ENCODE data around the gene CNTNAP4. TPM values are rescaled to one million over a fixed set of nuclear protein-coding genes. Genes with fewer than 3 reads are reported as not detected.
A peak's percentile ranks its signal among the peaks of the same experiment; 100 is the strongest.

The CNTNAP4 gene
- total and polyA plus RNA-seq, 10 of the 15 experiments (the other 5 are each of a cell fraction or from before 2014, with no cell fraction given): 0.45 to 1.9 (median 0.90) TPM

DNA sequence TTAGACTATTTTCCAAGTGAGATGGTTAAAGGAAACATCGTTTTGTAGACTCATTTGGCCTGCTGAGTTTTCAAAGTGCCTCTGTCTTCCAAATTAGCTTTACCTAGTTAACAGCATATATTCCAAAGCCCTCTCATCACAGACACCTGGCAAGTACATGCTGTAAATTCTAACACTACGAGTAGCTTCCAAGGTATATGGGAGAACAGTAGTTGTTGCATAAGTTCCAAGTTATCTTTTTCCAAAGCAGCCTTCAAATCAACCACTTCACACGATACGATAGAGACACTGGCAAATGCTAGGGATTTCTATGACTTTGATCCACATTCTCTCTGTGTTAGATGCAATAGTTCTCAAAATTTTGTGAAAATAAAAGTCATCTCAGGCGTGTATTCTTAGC, 299.3 kb downstream of the CNTNAP4 start (continued):
- TF ChIP-seq HCFC1 (IDR thresholded peaks at IDR 0.05; ENCODE audit: low read length): no peak
- TF ChIP-seq ZNF24 (IDR thresholded peaks at IDR 0.05): no peak
- no peak for TF ChIP-seq HDAC6 (IDR thresholded peaks at IDR 0.05; ENCODE audit: unreplicated experiment)
- TF ChIP-seq, protein P1, sequence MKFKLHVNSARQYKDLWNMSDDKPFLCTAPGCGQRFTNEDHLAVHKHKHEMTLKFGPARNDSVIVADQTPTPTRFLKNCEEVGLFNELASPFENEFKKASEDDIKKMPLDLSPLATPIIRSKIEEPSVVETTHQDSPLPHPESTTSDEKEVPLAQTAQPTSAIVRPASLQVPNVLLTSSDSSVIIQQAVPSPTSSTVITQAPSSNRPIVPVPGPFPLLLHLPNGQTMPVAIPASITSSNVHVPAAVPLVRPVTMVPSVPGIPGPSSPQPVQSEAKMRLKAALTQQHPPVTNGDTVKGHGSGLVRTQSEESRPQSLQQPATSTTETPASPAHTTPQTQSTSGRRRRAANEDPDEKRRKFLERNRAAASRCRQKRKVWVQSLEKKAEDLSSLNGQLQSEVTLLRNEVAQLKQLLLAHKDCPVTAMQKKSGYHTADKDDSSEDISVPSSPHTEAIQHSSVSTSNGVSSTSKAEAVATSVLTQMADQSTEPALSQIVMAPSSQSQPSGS (IDR thresholded peaks at IDR 0.05; ENCODE audit: low read length): no peak

DNA sequence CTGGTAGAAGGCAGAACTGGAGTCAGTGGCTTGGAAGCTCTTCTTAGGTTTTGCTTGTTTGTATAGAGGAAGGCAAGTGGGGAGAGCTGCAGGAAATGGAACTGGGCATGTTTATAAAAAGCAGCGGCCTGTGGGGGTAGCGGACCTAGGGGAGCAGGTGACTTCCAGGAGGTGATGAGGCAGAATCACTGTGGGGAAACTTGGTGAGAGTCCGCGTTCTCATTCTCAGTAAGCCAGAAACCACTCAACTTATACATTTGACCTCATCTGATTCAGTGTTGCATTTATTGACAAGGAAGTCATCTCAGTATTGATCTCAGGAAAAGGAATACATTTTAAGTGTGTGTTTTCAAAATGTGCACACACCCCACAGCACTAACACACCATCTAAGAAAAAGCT, 299.8 kb downstream of the CNTNAP4 start:
- Histone ChIP-seq H4K20me1 (ENCODE audit: control insufficient read depth, insufficient read depth) (no peaks in the 10 kb centered on the region), H3K4me2 (ENCODE audit: control insufficient read depth, insufficient read depth) (no peak overlapping the region), H3K27ac (ENCODE audit: control insufficient read depth, insufficient read depth) (no peak overlapping the region), H3K36me3 (ENCODE audit: control insufficient read depth in 2 of 2, insufficient read depth in 2 of 2, low read length in 1 of 2) (no peaks in the 10 kb centered on the region), H2AFZ (ENCODE audit: control insufficient read depth, low read depth, low read length) (no peak overlapping the region), H3K79me2 (ENCODE audit: control insufficient read depth, insufficient read depth, low read length) (no peaks in the 10 kb centered on the region), H3K4me1 (ENCODE audit: control insufficient read depth, insufficient read depth, low read length) (peaks cover 3% of the 10 kb centered on the region; the same call in 1 of the 2 replicates), H3K9me3 (replicated peaks; ENCODE audit: control insufficient read depth, insufficient read depth, low read length) (no peaks in the 10 kb centered on the region; the same call in 2 of the 3 replicates), H3K9ac (ENCODE audit: control insufficient read depth, insufficient read depth, low read length) (no peak overlapping the region), H3K27me3 (replicated peaks in 1 of 2; ENCODE audit: control insufficient read depth in 2 of 2, insufficient read depth in 2 of 2, low read length in 1 of 2) (no peaks in the 10 kb centered on the region), H3K4me3 (no peak overlapping the region)
- ChIA-PET SMC1A (ENCODE audit: uncharacterized antibody, unreplicated experiment) (interaction anchor here (0.6 to 1.2 kb wide), 4 partner anchors 11 to 77 kb away, joined by 3 to 7 read pairs (median 4); no protein-coding TSS in a partner anchor), CTCF (interaction anchor here (1.3 kb wide), 1 partner anchor 10 kb away, joined by 4 read pairs; no protein-coding TSS in a partner anchor), RAD21 (ENCODE audit: unreplicated experiment) (interaction anchor here (0.7 kb wide), 1 partner anchor 180 kb away, joined by 3 read pairs; no protein-coding TSS in a partner anchor), POLR2A (interaction anchor here (0.5 to 0.6 kb wide), 2 partner anchors 14 to 1663 kb away, joined by 3 read pairs; no protein-coding TSS in a partner anchor)
- ATAC-seq: peak; percentile 71
- FAIRE-seq: no peak
- BruUV-seq (replicated peaks): no TSS peak
- intact Hi-C loops (cut with micrococcal nuclease; ENCODE audit: unreplicated experiment): no loop called here
- in situ Hi-C loops (cut with MboI): no loop called here
- 5% methylated on average over 4 of the region's 4 CpGs for whole genome bisulfite sequencing (ENCODE audit: insufficient coverage, insufficient replicate concordance, low lambda C conversion rate, missing lambda C conversion rate)
- DNase-seq (ENCODE audit: low read depth, low spot score): peak; percentile 61
- 0 out of 2 replicates have a peak, but pooled peaks have one; percentile 41 for TF ChIP-seq DPF2 (IDR thresholded peaks at IDR 0.05)
- peak; percentile 56 for TF ChIP-seq MEF2B (IDR thresholded peaks at IDR 0.05; ENCODE audit: partially characterized antibody, poor library complexity, severe bottlenecking)
- 0 out of 2 replicates have a peak, but pooled peaks have one; percentile 56 for TF ChIP-seq CHD2 (IDR thresholded peaks at IDR 0.05; ENCODE audit: borderline replicate concordance, low read depth, low read length)
- 0 out of 3 replicates have a peak, but pooled peaks have one; percentile 30 for TF ChIP-seq POU2F2 (IDR thresholded peaks at IDR 0.05; ENCODE audit: borderline replicate concordance, low read depth, low read length)
- peak; percentile 45 for TF ChIP-seq RUNX3 (IDR thresholded peaks at IDR 0.05; ENCODE audit: low read length)
- no peak for TF ChIP-seq FOS (IDR thresholded peaks at IDR 0.05; ENCODE audit: borderline replicate concordance, extremely low read depth, insufficient read length)
- 0 out of 2 replicates have a peak, but pooled peaks have one; percentile 54 for TF ChIP-seq STAT3 (IDR thresholded peaks at IDR 0.05; ENCODE audit: low read depth, low read length)
- TF ChIP-seq, protein P2, sequence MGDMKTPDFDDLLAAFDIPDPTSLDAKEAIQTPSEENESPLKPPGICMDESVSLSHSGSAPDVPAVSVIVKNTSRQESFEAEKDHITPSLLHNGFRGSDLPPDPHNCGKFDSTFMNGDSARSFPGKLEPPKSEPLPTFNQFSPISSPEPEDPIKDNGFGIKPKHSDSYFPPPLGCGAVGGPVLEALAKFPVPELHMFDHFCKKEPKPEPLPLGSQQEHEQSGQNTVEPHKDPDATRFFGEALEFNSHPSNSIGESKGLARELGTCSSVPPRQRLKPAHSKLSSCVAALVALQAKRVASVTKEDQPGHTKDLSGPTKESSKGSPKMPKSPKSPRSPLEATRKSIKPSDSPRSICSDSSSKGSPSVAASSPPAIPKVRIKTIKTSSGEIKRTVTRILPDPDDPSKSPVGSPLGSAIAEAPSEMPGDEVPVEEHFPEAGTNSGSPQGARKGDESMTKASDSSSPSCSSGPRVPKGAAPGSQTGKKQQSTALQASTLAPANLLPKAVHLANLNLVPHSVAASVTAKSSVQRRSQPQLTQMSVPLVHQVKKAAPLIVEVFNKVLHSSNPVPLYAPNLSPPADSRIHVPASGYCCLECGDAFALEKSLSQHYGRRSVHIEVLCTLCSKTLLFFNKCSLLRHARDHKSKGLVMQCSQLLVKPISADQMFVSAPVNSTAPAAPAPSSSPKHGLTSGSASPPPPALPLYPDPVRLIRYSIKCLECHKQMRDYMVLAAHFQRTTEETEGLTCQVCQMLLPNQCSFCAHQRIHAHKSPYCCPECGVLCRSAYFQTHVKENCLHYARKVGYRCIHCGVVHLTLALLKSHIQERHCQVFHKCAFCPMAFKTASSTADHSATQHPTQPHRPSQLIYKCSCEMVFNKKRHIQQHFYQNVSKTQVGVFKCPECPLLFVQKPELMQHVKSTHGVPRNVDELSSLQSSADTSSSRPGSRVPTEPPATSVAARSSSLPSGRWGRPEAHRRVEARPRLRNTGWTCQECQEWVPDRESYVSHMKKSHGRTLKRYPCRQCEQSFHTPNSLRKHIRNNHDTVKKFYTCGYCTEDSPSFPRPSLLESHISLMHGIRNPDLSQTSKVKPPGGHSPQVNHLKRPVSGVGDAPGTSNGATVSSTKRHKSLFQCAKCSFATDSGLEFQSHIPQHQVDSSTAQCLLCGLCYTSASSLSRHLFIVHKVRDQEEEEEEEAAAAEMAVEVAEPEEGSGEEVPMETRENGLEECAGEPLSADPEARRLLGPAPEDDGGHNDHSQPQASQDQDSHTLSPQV (IDR thresholded peaks at IDR 0.05): no peak
- TF ChIP-seq BCL11A (IDR thresholded peaks at IDR 0.05; ENCODE audit: low read depth, low read length): 0 out of 2 replicates have a peak, but pooled peaks have one; percentile 26
- TF ChIP-seq SREBF2 (IDR thresholded peaks at IDR 0.05; ENCODE audit: low read length): no peak
- peak; percentile 50 to 53; a peak in 2 of 4 replicates for TF ChIP-seq IKZF2 (IDR thresholded peaks at IDR 0.05)
- 0 out of 2 replicates have a peak, but pooled peaks have one; percentile 12 for TF ChIP-seq SPI1 (IDR thresholded peaks at IDR 0.05; ENCODE audit: borderline replicate concordance, insufficient read depth, low read depth, low read length)

All from GM12878 (cell line).